ENCODE data around the gene TRIM71.

DNA sequence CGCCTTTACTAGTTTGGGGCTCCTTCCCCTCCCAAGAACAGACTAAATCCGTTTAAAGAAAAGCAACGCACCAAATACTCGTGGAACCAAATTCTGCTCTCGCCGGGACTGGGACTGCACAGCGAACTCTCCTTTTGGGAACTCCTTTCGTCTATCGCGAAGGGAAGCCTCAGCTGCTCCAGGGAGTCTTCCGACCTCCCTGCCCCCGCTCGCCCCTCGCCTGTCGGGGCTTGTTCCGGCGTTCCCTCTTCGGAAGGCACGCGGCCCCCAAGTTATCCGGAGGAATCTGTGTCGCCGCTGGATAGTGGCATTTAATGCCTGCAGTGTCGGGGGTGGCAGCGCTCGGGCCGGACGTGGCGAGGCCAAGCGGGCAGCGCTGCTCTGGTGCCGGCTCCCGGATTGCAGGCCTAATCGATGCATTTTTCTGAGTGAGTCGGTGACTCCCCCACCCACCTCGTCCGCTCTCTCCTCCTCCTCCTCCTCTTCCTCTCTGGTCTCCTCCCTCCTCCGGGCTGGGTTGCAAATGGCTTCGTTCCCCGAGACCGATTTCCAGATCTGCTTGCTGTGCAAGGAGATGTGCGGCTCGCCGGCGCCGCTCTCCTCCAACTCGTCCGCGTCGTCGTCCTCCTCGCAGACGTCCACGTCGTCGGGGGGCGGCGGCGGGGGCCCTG is at the start of gene TRIM71:
- TF ChIP-seq TAF1 (IDR thresholded peaks at IDR 0.05; ENCODE audit: low read depth, low read length) (no peak), POLR2A (IDR thresholded peaks at IDR 0.05; ENCODE audit: low read depth, low read length) (no peak), POLR2AphosphoS5 (IDR thresholded peaks at IDR 0.05; ENCODE audit: low read depth, low read length) (no peak), POU2F2 (IDR thresholded peaks at IDR 0.05; ENCODE audit: low read depth, low read length) (no peak), SPI1 (IDR thresholded peaks at IDR 0.05; ENCODE audit: low read depth, low read length) (no peak), PAX5 (IDR thresholded peaks at IDR 0.05; ENCODE audit: insufficient read depth, low read length, severe bottlenecking) (no peak)
